HepG2 (cell line): Measurements from ENCODE around the gene DHX8. TPM values are rescaled to one million over a fixed set of nuclear protein-coding genes. Genes with fewer than 3 reads are reported as not detected.

Experiments used
- CHCHD3 ChIP-seq: sonication (generic); formaldehyde crosslinking; IDR thresholded peaks from 2 replicates; pipeline ENCODE4 v1.8.0; 2022; ENCODE audit warnings: mild to moderate bottlenecking, missing genetic modification reagents, moderate library complexity
- EEA1 ChIP-seq: sonication (generic); formaldehyde crosslinking; IDR thresholded peaks from 2 replicates; pipeline ENCODE4 v1.5.1; 2020; ENCODE audit warnings: mild to moderate bottlenecking, missing genetic modification reagents, borderline replicate concordance
- ELF3 ChIP-seq: IDR thresholded peaks from 2 replicates; pipeline ENCODE4 v1.6.1; 2016; ENCODE audit warnings: missing genetic modification reagents, missing compliant biosample characterization
- FOXP1 ChIP-seq, 2 experiments: fragments of 450-650 bp in 1 of 2; IDR thresholded peaks; 2 replicates each; pipeline ENCODE4 v1.6.1; 2017 to 2018; ENCODE audit warnings: antibody characterized with exemption in 1 of 2
- IKZF4 ChIP-seq: sonication (generic); formaldehyde crosslinking; IDR thresholded peaks from 2 replicates; pipeline ENCODE4 v1.5.1; 2020; ENCODE audit warnings: borderline replicate concordance, mild to moderate bottlenecking, low read depth, missing genetic modification reagents; ENCODE audit errors: not compliant biosample characterization
- MZF1 ChIP-seq: sonication (generic); formaldehyde crosslinking; IDR thresholded peaks from 2 replicates; pipeline ENCODE4 v1.8.1; 2023; ENCODE audit warnings: mild to moderate bottlenecking, missing genetic modification reagents, borderline replicate concordance
- PITX1 ChIP-seq: sonication (generic); formaldehyde crosslinking; IDR thresholded peaks from 2 replicates; pipeline ENCODE4 v1.5.1; 2020; ENCODE audit warnings: mild to moderate bottlenecking, missing genetic modification reagents
- RCOR2 ChIP-seq: IDR thresholded peaks from 2 replicates; pipeline ENCODE4 v1.6.1; 2016; ENCODE audit warnings: missing biosample characterization, missing genetic modification reagents
- REXO4 ChIP-seq: sonication (generic); formaldehyde crosslinking; IDR thresholded peaks from 2 replicates; pipeline ENCODE4 v1.8.0; 2022; ENCODE audit warnings: missing genetic modification reagents, mild to moderate bottlenecking, borderline replicate concordance
- TCF7 ChIP-seq: sonication (generic); IDR thresholded peaks from 2 replicates; pipeline ENCODE4 v1.6.1; 2016; ENCODE audit warnings: antibody characterized with exemption, low read depth
- TGIF2 ChIP-seq: IDR thresholded peaks from 2 replicates; pipeline ENCODE4 v1.6.1; 2016; ENCODE audit warnings: control low read depth, missing compliant biosample characterization
- ZEB1 ChIP-seq: IDR thresholded peaks from 2 replicates; pipeline ENCODE4 v1.6.1; 2012; ENCODE audit warnings: mild to moderate bottlenecking, low read depth, inconsistent platforms; ENCODE audit not compliant: insufficient replicate concordance
- ZFY ChIP-seq: sonication (generic); formaldehyde crosslinking; IDR thresholded peaks from 2 replicates; pipeline ENCODE4 v1.4.0; 2020; ENCODE audit warnings: missing genetic modification reagents
- ZNF230 ChIP-seq: sonication (generic); formaldehyde crosslinking; IDR thresholded peaks from 2 replicates; pipeline ENCODE4 v1.4.0; 2020; ENCODE audit warnings: mild to moderate bottlenecking, missing genetic modification reagents
- ZNF253 ChIP-seq: sonication (generic); formaldehyde crosslinking; IDR thresholded peaks from 2 replicates; pipeline ENCODE4 v1.8.0; 2022; ENCODE audit warnings: mild to moderate bottlenecking, missing genetic modification reagents, borderline replicate concordance
- ZNF775 ChIP-seq: sonication (generic); formaldehyde crosslinking; IDR thresholded peaks from 2 replicates; pipeline ENCODE4 v1.4.0; 2020; ENCODE audit warnings: missing genetic modification reagents, mild to moderate bottlenecking, moderate library complexity, borderline replicate concordance
- ZNF776 ChIP-seq: sonication (generic); formaldehyde crosslinking; IDR thresholded peaks from 2 replicates; pipeline ENCODE4 v1.4.0; 2020; ENCODE audit warnings: mild to moderate bottlenecking, missing genetic modification reagents
- polyA plus RNA-seq, 8 experiments: library from polyadenylated mRNA; depleted of rRNA in 3 of 8; stranded (reverse) in 7 of 8; unstranded in 1 of 8; fragments of >200 nt; fragmentation: Illumina TruSeq in 4 of 8; extraction: Trizol in 4 of 8; gene quantifications; 2 replicates each; pipeline versions ENCODE4 v1.2.1 to v1.2.3, GENCODE V29; 2011 to 2016; ENCODE audit warnings: low read depth in 4 of 8, missing spikeins in 1 of 8, mixed read lengths in 1 of 8; ENCODE audit not compliant: insufficient read depth in 1 of 8
- total RNA-seq, 5 experiments: library from RNA; depleted of rRNA; stranded (reverse); fragments of >200 nt; fragmentation: Illumina TruSeq; extraction: Trizol; gene quantifications; 2 replicates each; pipeline ENCODE4 v1.2.3, GENCODE V29; 2016; ENCODE audit warnings: low read depth in 1 of 5
- TF ChIP-seq, protein P1 (sequence below): sonication (generic); formaldehyde crosslinking; IDR thresholded peaks from 2 replicates; pipeline ENCODE4 v1.5.0; 2020; ENCODE audit warnings: missing genetic modification reagents
- TF ChIP-seq, protein P2 (sequence below): sonication (generic); formaldehyde crosslinking; IDR thresholded peaks from 2 replicates; pipeline ENCODE4 v1.4.0; 2020; ENCODE audit warnings: missing genetic modification reagents
- TF ChIP-seq, protein P3 (sequence below): sonication (generic); formaldehyde crosslinking; IDR thresholded peaks from 2 replicates; pipeline ENCODE4 v1.4.0; 2020; ENCODE audit warnings: missing genetic modification reagents, borderline replicate concordance
- TF ChIP-seq, protein P4 (sequence below): IDR thresholded peaks from 2 replicates; pipeline ENCODE4 v1.6.1; 2012; ENCODE audit warnings: low read depth, low read length, improper control_type of control experiment
- TF ChIP-seq, protein P5 (sequence below): IDR thresholded peaks from 2 replicates; pipeline ENCODE4 v1.6.1; 2016; ENCODE audit warnings: low read depth, borderline replicate concordance

The DHX8 gene
- total and polyA plus RNA-seq, 2 of the 13 experiments (the other 11 are each of a cell fraction or from before 2014, with no cell fraction given) = 24.8 to 48.9 TPM

DNA sequence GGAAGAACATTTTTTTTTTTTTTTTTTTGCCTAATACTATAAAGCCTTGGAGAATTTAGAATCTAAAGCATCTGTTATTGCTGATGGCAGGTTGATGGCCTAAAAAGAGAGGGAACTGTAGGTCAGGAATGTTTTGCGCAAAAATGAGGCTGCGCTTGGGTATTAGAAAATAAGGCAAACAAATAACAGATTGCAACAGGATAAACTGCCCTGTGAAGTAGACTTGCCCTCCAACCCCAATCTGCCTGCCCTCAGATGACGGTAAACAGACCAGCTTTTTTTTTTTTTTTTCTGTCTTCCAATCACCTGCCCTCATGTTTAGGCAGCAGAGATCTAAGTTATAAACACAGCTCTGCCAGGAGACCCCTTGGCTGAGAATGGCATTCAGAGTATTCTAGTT lies 3.8 kb upstream of the DHX8 start (continued):
- TF ChIP-seq FOXP1 (IDR thresholded peaks at IDR 0.05) (peak; percentile 80), FOXP1 (CRISPR knock-in tag; IDR thresholded peaks at IDR 0.05) (peak; percentile 99), ELF3 (CRISPR knock-in tag) (peak; percentile 79), EEA1 (CRISPR knock-in tag) (no peak), CHCHD3 (CRISPR knock-in tag) (no peak), TGIF2 (peak; percentile 28; the same call in 1 of the 2 replicates), TCF7 (peak; percentile 94), ZNF253 (no peak), ZFY (CRISPR knock-in tag) (0 out of 2 replicates have a peak, but pooled peaks have one; percentile 28), ZNF230 (0 out of 2 replicates have a peak, but pooled peaks have one; percentile 35), MZF1 (CRISPR knock-in tag) (no peak), ZNF776 (no peak), ZEB1 (peak; percentile 68), PITX1 (CRISPR knock-in tag) (peak; percentile 96), ZNF775 (0 out of 2 replicates have a peak, but pooled peaks have one; percentile 33), REXO4 (CRISPR knock-in tag) (no peak), RCOR2 (CRISPR knock-in tag) (peak; percentile 86), IKZF4 (no peak)
- TF ChIP-seq, protein P1, sequence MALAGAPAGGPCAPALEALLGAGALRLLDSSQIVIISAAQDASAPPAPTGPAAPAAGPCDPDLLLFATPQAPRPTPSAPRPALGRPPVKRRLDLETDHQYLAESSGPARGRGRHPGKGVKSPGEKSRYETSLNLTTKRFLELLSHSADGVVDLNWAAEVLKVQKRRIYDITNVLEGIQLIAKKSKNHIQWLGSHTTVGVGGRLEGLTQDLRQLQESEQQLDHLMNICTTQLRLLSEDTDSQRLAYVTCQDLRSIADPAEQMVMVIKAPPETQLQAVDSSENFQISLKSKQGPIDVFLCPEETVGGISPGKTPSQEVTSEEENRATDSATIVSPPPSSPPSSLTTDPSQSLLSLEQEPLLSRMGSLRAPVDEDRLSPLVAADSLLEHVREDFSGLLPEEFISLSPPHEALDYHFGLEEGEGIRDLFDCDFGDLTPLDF (CRISPR knock-in tag) = no peak
- TF ChIP-seq, protein P2, sequence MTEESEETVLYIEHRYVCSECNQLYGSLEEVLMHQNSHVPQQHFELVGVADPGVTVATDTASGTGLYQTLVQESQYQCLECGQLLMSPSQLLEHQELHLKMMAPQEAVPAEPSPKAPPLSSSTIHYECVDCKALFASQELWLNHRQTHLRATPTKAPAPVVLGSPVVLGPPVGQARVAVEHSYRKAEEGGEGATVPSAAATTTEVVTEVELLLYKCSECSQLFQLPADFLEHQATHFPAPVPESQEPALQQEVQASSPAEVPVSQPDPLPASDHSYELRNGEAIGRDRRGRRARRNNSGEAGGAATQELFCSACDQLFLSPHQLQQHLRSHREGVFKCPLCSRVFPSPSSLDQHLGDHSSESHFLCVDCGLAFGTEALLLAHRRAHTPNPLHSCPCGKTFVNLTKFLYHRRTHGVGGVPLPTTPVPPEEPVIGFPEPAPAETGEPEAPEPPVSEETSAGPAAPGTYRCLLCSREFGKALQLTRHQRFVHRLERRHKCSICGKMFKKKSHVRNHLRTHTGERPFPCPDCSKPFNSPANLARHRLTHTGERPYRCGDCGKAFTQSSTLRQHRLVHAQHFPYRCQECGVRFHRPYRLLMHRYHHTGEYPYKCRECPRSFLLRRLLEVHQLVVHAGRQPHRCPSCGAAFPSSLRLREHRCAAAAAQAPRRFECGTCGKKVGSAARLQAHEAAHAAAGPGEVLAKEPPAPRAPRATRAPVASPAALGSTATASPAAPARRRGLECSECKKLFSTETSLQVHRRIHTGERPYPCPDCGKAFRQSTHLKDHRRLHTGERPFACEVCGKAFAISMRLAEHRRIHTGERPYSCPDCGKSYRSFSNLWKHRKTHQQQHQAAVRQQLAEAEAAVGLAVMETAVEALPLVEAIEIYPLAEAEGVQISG (CRISPR knock-in tag) = peak; percentile 68
- TF ChIP-seq, protein P3, sequence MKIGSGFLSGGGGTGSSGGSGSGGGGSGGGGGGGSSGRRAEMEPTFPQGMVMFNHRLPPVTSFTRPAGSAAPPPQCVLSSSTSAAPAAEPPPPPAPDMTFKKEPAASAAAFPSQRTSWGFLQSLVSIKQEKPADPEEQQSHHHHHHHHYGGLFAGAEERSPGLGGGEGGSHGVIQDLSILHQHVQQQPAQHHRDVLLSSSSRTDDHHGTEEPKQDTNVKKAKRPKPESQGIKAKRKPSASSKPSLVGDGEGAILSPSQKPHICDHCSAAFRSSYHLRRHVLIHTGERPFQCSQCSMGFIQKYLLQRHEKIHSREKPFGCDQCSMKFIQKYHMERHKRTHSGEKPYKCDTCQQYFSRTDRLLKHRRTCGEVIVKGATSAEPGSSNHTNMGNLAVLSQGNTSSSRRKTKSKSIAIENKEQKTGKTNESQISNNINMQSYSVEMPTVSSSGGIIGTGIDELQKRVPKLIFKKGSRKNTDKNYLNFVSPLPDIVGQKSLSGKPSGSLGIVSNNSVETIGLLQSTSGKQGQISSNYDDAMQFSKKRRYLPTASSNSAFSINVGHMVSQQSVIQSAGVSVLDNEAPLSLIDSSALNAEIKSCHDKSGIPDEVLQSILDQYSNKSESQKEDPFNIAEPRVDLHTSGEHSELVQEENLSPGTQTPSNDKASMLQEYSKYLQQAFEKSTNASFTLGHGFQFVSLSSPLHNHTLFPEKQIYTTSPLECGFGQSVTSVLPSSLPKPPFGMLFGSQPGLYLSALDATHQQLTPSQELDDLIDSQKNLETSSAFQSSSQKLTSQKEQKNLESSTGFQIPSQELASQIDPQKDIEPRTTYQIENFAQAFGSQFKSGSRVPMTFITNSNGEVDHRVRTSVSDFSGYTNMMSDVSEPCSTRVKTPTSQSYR (CRISPR knock-in tag) = peak; percentile 12; the same call in 1 of the 2 replicates
- TF ChIP-seq, protein P4, sequence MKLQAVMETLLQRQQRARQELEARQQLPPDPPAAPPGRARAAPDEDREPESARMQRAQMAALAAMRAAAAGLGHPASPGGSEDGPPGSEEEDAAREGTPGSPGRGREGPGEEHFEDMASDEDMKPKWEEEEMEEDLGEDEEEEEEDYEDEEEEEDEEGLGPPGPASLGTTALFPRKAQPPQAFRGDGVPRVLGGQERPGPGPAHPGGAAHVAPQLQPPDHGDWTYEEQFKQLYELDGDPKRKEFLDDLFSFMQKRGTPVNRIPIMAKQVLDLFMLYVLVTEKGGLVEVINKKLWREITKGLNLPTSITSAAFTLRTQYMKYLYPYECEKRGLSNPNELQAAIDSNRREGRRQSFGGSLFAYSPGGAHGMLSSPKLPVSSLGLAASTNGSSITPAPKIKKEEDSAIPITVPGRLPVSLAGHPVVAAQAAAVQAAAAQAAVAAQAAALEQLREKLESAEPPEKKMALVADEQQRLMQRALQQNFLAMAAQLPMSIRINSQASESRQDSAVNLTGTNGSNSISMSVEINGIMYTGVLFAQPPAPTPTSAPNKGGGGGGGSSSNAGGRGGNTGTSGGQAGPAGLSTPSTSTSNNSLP = peak; percentile 84
- TF ChIP-seq, protein P5, sequence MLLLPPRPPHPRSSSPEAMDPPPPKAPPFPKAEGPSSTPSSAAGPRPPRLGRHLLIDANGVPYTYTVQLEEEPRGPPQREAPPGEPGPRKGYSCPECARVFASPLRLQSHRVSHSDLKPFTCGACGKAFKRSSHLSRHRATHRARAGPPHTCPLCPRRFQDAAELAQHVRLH (CRISPR knock-in tag) = peak; percentile 72; the same call in 1 of the 2 replicates
